ENCODE measurements around the gene LPA.

DNA sequence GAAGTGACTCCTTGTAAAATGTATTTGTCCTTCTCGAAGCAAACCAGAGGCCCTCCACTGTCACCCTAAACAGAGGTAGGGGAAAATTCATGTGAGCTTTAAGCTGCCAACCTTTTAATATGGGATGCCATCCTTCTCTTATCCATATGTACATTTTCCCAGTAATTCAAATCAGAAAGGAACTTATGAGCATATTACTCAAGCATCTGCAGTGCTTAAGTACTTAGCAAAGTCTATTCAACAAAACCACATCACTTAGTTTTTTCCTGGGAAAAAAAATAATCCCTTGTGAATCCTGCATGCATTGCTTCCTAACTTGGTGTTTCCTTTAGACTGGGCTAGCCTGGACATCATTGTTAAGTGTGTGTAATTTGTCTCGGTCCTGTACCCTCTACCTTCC is 132.2 kb downstream of the LPA start:
- TF ChIP-seq, protein P1, sequence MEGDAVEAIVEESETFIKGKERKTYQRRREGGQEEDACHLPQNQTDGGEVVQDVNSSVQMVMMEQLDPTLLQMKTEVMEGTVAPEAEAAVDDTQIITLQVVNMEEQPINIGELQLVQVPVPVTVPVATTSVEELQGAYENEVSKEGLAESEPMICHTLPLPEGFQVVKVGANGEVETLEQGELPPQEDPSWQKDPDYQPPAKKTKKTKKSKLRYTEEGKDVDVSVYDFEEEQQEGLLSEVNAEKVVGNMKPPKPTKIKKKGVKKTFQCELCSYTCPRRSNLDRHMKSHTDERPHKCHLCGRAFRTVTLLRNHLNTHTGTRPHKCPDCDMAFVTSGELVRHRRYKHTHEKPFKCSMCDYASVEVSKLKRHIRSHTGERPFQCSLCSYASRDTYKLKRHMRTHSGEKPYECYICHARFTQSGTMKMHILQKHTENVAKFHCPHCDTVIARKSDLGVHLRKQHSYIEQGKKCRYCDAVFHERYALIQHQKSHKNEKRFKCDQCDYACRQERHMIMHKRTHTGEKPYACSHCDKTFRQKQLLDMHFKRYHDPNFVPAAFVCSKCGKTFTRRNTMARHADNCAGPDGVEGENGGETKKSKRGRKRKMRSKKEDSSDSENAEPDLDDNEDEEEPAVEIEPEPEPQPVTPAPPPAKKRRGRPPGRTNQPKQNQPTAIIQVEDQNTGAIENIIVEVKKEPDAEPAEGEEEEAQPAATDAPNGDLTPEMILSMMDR (IDR thresholded peaks at IDR 0.05): no peak
- no peak for TF ChIP-seq POLR2A (IDR thresholded peaks at IDR 0.05)

All from testis (tissue), 2 donors.